Mesothelial cell of epicardium (in vitro differentiated cells): ENCODE measurements around the gene DGKI. TPM values are rescaled to one million over a fixed set of nuclear protein-coding genes. Genes with fewer than 3 reads are reported as not detected.

Experiments
- DNase-seq, 2 experiments: peaks; one replicate each; pipeline ENCODE4 v3.0.0; 2021; ENCODE audit warnings: low spot score in 2 of 2; ENCODE audit not compliant: unreplicated experiment in 2 of 2
- H3K27ac Mint-ChIP-seq: 2 replicates; pipeline ENCODE4 v1.8.0; 2021; ENCODE audit warnings: mixed read lengths
- H3K27me3 Mint-ChIP-seq: 2 replicates; pipeline ENCODE4 v1.8.0; 2021; ENCODE audit warnings: low read depth, mixed read lengths
- H3K36me3 Mint-ChIP-seq: 2 replicates; pipeline ENCODE4 v1.8.0; 2021; ENCODE audit warnings: mixed read lengths
- H3K4me1 Mint-ChIP-seq: 2 replicates; pipeline ENCODE4 v1.8.0; 2021; ENCODE audit warnings: mixed read lengths
- H3K4me3 Mint-ChIP-seq: 2 replicates; pipeline ENCODE4 v1.8.0; 2021; ENCODE audit warnings: mild to moderate bottlenecking, moderate library complexity, mixed read lengths
- H3K9me3 Mint-ChIP-seq: 2 replicates; pipeline ENCODE4 v1.8.0; 2021; ENCODE audit warnings: mixed read lengths
- total RNA-seq: library from RNA; stranded (reverse); gene quantifications from 3 replicates; pipeline ENCODE4 v1.2.1, GENCODE V29; 2021
- TF ChIP-seq, protein P1 (sequence below): fragments of 200-600 bp; sonication (generic); IDR thresholded peaks from one replicate; pipeline ENCODE4 v1.5.0; 2021; ENCODE audit warnings: antibody characterized with exemption; ENCODE audit not compliant: unreplicated experiment

The DGKI gene
- total RNA-seq, 1 donor from 2014 or later: 2.0 TPM

GRCh38 chr7:137656227-137656849, 190.4 kb downstream of the DGKI start:
- H3K4me3 Mint-ChIP-seq: no peak overlapping the region
- H3K4me1 Mint-ChIP-seq: peaks cover 15% of the 10 kb centered on the region
- TF ChIP-seq, protein P1, sequence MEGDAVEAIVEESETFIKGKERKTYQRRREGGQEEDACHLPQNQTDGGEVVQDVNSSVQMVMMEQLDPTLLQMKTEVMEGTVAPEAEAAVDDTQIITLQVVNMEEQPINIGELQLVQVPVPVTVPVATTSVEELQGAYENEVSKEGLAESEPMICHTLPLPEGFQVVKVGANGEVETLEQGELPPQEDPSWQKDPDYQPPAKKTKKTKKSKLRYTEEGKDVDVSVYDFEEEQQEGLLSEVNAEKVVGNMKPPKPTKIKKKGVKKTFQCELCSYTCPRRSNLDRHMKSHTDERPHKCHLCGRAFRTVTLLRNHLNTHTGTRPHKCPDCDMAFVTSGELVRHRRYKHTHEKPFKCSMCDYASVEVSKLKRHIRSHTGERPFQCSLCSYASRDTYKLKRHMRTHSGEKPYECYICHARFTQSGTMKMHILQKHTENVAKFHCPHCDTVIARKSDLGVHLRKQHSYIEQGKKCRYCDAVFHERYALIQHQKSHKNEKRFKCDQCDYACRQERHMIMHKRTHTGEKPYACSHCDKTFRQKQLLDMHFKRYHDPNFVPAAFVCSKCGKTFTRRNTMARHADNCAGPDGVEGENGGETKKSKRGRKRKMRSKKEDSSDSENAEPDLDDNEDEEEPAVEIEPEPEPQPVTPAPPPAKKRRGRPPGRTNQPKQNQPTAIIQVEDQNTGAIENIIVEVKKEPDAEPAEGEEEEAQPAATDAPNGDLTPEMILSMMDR: peak; percentile 82
- DNase-seq: peak; percentile 60 to 83
- H3K27me3 Mint-ChIP-seq: peaks cover 11% of the 10 kb centered on the region
- no peaks in the 10 kb centered on the region for H3K36me3 Mint-ChIP-seq
- no peaks in the 10 kb centered on the region for H3K9me3 Mint-ChIP-seq
- H3K27ac Mint-ChIP-seq: no peak overlapping the region

- Mint-ChIP-seq H3K9me3 (no peaks in the 10 kb centered on the region), H3K4me3 (no peak overlapping the region), H3K36me3 (no peaks in the 10 kb centered on the region), H3K27ac (no peak overlapping the region), H3K4me1 (peaks cover 15% of the 10 kb centered on the region), H3K27me3 (peaks cover 11% of the 10 kb centered on the region)
- TF ChIP-seq, protein P1: no peak
- DNase-seq: no peak
Observed at GRCh38 chr7:137655804-137656203, 191.0 kb downstream of the DGKI start.

GRCh38 chr7:137652721-137653120, 194.1 kb downstream of the DGKI start:
- H3K27ac Mint-ChIP-seq: no peak overlapping the region
- peaks cover 8% of the 10 kb centered on the region for H3K4me1 Mint-ChIP-seq
- DNase-seq: no peak
- peaks cover 9% of the 10 kb centered on the region for H3K27me3 Mint-ChIP-seq
- no peaks in the 10 kb centered on the region for H3K36me3 Mint-ChIP-seq
- H3K4me3 Mint-ChIP-seq: no peak overlapping the region
- TF ChIP-seq, protein P1: no peak
- no peaks in the 10 kb centered on the region for H3K9me3 Mint-ChIP-seq

GRCh38 chr7:137647905-137648565, 198.7 kb downstream of the DGKI start:
- Mint-ChIP-seq H3K4me3 (no peak overlapping the region), H3K27ac (no peak overlapping the region)

DNA sequence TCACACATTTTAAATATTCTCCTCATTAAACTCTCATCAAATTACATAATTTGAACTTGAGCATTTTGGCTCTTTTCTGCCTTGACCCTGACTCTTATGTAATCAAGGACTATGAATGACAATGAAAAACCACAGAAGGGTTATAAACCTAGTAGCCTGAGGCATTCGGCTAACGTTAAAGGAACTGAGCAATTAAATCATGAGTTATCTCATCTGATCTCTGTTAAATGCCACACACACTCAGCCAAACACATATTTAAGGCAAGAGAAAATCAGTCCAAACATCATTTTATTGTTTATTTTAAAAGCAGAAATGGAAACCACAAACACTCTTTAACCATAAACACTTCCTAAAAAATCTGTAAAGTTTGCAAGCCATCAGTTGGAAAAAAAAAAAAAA, 204.3 kb downstream of the DGKI start:
- Mint-ChIP-seq H3K4me3 (no peak overlapping the region), H3K27me3 (peaks cover 20% of the 10 kb centered on the region), H3K9me3 (peaks cover 11% of the 10 kb centered on the region), H3K4me1 (no peaks in the 10 kb centered on the region), H3K36me3 (no peaks in the 10 kb centered on the region), H3K27ac (no peak overlapping the region)
- TF ChIP-seq, protein P1: no peak
- no peak for DNase-seq

More at GRCh38 chr7:137647905-137648565, 198.7 kb downstream of the DGKI start:
- Mint-ChIP-seq H3K36me3 (no peaks in the 10 kb centered on the region), H3K9me3 (no peaks in the 10 kb centered on the region), H3K27me3 (peaks cover 25% of the 10 kb centered on the region), H3K4me1 (no peaks in the 10 kb centered on the region)
- DNase-seq: no peak
- TF ChIP-seq, protein P1: no peak
